HG03342 (cell line): ENCODE data around the gene PRKG1.

Experiments used
- ATAC-seq: cut with Tn5 transposase; IDR thresholded peaks from one replicate; pipeline ENCODE4 v1.9.1; 2021; ENCODE audit warnings: mild to moderate bottlenecking, moderate library complexity; ENCODE audit not compliant: unreplicated experiment

PRKG1 gene

DNA sequence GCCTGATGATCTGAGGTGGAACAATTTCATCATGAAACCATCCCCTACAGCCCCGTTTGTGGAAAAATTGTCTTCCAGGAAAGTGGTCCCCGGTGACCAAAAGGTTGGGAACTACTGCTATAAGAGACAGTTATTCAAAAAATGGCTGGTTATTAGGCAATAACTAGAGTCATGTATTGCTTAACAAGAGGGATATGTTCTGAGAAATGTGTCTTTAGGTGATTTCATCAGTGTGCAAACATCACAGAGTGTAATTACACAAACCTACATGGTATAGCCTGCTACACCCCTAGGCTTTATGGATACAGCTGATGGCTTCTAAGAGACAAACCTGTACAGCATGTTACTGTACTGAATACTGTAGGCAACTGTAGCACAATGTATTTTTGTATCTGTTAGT is 696.4 kb downstream of the PRKG1 start:
- no peak for ATAC-seq

DNA sequence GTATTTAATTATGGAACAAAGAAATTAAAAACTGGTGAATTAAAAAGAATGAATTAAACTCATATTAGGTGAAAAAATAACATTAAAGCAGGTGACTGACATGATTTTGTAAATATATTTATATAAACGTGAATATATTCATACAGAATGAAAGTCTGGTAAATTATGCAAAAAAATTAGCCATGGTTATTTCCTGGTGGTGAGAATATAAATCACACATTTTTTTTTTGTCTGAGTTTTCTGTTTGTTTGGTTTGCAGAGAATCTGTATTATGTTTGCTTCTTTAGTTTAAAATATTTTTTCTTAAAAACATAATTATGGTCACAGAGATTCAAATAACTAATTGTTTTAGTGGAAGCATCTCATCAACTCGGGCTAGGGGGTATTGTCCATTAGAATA is 698.1 kb downstream of the PRKG1 start:
- no peak for ATAC-seq

DNA sequence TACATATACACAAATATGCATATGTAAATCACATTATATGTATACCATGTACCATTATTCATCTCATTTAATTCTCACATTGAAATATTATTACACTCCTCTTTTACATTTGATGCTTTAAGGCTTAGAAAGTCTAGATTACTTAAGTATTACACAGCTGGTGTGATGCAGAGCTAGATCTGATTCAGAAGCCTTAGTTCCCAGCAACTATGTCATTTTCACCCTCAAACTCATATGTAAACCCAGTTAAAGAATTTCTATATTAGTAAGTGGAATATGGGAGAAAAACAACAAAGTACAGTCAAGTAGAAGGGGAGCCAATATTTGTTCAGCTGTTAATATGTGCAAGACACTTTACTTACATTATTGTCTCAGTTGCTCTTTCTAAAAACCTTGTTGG is 699.4 kb downstream of the PRKG1 start:
- no peak for ATAC-seq

DNA sequence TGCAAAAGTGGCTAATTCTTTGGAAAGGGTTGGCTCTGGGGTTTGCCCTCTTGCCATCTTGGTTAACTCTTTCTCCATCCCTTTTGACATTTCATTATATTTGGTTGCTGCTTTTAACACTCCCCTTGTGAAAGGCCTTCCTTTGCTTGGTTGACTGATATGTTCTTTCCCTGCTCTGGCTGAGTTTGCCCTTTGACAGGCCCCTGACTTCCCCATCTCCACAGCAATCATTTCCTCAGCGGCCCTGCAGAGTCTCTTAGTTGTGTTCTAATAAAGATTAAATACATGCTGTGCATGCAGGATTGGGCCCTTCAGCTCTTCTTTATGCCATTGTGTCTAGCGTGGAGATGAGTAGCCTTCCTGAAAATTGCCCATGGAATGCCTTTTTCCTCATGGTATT is 709.7 kb downstream of the PRKG1 start:
- ATAC-seq, result no peak

DNA sequence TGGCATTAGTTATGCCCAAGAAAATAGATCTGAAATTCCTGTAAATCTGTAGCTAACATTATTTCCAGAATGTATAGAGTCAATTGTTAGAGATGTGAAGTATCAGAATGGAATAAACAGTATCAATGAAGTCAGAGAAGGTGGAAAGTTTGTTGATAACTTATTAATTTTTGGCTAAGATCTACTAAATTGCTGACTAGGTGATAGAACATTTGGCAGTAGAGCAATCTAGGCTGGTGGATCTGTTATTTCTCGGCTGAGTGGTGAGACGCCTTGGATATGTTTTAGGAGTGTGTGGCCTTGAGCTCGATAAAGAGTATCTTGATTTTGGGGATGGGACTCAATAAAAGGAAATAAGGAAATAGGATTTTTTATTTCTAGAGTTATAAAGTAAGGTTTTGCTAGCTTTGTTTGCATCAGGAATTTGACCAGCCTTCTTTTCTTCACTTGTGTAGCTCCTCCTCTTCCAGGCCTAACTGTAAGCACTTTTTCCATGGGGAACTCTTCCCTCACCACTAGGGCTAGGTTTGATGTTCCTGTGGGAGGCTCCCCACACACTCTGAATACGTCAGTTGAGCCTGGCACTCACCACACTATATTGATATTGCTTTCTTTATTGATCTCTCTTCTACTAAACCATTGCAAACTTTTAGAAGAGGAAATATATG is 711.9 kb downstream of the PRKG1 start:
- ATAC-seq, result no peak

DNA sequence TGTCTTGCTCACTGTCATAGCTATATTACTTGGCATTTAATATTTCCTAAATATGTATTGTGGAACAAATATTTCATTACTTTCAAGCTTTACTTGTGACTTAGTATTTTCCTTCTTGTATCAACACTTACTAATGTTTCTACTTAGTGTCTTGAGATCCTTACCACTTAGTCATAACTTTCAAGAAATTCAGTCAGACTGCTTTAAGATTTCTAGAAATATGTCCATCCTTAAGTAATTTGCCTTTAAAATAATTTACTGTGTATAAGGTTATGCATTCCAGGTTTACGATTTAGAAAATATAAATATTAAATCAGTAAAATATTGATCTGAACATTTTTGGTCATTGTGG is 712.4 kb downstream of the PRKG1 start:
- no peak for ATAC-seq

DNA sequence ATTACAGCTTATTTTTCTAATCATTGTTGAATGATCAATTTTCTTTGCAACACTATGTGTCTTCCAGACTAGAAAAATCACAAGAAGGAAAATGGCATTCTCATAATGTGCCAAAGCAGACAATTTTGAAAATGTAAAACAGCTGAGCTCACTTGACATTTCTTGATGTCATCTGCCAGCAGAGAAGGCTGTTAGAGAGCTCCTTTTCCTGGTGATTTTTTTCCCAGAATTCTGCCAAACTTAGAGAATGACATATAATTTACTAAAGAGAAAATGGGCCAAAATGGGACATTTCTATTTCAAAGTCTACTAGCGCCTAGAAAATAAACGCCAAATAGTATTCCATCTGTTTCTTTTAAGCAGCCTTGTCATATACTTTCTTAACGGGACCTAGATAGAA is 714.0 kb downstream of the PRKG1 start:
- no peak for ATAC-seq

DNA sequence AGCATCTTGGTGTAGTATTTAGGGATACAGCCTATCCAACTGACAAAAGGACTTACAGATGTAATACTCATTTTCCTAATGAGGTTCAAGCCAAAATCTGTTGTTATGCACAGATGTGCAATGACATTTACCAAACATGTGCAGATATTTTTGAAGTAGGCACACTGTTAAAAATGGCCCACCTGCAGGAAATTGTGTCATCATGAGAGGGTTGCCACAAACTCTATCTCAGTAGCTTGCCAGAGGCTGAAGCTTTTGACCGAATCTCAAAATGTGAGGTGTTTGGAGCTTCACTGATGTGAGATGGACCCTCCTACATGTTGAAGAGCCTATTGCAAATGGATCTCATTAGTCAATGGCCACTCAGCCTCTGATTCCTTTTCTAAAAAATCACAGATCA is 714.8 kb downstream of the PRKG1 start:
- ATAC-seq, result no peak

DNA sequence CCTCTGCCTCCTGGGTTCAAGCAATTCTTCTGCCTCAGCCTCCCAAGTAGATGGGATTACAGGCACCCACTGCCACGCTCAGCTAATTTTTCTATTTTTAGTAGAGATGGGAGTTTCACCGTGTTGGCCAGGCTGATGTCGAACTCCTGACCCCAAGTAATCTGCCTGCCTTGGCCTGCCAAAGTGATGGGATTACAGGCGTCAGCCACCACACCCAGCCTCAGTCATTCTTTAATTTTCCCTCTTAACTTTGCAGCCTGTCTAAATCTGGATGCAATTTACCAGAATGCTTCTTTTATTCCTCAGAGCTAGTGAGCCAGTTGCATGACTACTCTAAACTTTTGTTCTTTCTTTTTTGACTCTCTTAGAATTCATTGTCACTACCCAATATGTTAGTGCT is 715.6 kb downstream of the PRKG1 start:
- no peak for ATAC-seq

DNA sequence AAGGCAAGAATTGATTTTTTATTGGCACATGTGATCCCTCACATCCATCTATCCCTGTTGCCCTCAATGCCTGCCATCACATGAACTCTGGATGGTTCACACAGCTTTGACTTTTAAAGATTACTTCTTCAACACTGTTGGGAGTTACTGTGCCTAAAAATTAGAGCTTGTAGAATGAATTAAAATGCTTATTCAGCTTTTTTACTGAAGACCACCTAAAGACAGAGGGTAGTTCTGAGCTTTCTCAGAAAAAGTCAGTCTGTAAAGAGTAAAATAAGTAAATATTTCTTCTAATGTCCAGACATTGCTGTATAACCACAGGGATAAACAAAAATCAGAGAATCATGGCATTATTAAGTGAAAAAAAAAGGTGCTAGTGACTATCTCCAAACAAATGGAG is 718.4 kb downstream of the PRKG1 start:
- ATAC-seq, result no peak

DNA sequence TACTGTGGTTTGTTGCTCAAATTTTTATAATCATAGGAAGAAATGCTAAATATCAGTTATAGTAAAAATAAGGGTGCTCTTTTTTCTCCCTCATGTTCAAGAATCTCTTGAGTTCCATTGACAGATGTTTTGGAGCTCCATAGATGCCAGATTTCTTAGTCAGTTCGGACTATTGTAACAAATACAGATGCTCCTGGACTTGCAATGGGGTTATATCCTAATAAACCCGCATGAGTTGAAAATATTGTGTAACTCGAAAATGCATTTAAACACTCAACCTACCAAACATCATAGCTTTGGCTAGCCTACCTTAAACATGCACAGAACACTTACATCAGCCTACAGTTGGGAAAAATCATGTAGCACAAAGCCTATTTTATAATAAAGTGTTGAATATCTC is 725.8 kb downstream of the PRKG1 start:
- no peak for ATAC-seq

DNA sequence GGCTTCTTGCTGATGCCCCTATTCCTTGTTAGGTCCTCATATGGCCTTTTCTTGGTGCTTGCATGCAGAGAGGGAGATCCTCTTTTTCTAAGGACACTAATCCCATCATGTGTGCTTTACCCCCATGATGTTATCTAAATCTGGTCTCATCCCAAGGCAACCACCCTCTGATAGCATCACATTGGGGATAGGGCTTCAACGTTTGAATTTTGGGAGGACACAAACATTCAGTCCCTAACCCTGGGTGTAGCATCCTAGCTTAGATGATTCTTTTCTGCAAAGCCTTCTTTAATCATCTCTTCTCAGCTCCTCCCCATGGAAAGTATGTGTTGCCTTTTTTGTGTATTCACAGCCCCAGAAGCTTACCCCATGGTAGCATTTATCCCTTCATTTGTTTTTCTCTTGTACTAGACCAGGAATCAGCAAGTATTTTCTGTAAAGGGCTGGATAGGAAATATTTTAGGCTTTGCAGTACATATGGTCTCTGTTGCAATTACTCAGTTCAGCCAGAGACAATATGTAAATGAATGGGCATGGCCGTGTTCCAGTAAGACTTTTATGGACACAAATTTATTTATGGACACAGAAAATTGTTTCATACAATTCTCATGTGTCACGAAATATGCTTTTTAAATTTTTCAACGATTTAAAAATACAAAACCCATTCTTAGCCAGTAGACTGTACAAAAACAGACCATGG is 726.6 kb downstream of the PRKG1 start:
- no peak for ATAC-seq

DNA sequence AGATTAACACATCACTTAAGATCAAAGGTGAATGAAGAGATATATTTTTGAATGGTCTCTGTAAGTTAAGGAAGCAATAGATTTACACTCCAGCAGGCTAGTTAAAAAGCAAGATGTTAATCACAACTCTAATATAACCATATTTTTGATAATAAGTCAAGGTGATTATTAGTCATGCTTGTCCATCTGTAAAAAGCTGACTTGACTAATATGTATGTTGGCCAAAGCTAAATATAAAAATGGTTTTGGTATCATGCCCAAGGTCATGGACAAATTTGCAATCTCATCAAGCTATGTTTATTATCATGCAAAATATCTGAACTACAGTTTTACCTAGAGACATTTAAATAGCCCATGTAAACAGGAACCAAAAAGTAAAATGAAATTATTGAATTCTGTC is 727.7 kb downstream of the PRKG1 start:
- no peak for ATAC-seq

DNA sequence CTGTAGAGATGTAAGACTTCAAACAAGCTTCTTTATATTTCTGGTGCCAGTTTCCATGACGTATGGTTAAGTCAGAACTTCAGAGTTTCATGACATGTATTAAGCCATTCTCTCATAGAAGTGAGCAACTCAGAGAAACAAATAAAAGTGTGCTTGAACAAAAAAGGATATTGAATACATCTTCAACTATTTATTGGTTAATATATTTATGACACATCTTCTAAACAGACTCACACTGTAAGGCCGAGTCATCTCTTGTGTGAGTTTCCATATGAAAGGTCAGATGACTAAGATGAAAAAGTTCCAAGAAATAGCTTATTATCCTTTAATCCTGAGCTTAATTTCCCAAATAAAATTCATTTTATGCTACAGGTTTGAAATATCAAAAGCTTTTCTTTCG is 730.6 kb downstream of the PRKG1 start:
- ATAC-seq, result no peak

DNA sequence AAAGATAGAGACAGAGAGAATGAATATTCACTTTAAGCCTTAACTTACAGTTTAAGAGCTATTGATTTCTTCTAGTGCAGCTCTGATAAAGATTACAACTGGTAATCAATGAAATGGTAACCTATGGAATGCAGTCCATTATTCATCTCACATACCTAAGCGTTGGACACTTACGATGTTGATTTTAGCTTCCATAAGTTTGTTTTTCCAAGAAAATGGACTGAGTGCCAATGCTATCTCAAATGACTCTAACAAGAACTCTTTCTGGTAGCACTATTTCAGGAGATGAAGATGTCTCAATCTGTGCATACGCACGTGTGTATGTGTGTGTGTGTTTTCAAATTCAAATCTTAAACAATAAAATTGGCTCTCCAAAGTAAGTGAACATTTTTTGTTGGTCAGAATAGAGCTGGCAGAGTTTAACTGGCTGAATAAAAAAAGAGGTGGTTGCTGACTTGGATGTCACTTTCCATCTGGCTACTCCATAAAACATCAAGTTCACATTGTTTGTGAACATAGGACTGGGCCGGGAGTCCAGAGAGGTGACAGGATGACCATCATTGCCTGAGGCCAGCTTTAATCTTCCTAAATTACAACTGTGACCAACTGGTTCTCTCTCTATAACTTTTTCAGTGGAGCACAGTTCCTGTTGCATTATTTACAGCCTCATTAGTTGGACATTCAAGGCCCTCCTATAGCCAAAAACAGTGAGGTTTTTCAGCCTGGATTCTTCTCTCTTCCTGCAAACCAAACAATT is 732.0 kb downstream of the PRKG1 start:
- ATAC-seq, result no peak

DNA sequence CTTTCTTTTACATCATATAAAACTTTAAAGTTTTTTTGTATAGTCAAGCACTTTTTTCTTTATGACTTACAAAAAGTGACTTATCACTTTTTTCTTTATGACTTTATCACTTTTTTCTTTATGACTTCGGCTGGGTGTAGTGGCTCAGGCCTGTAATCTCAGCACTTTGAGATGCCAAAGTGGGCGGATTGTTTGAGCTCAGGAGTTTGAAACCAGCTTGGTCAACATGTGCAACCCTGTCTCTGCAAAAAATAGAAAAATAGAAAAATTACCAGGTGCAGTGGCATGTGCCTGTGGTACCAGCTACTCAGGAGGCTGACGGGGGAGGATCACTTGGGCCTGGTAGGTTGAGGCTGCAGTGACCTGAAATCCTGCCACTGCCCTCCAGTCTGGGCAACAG is 733.9 kb downstream of the PRKG1 start:
- no peak for ATAC-seq

DNA sequence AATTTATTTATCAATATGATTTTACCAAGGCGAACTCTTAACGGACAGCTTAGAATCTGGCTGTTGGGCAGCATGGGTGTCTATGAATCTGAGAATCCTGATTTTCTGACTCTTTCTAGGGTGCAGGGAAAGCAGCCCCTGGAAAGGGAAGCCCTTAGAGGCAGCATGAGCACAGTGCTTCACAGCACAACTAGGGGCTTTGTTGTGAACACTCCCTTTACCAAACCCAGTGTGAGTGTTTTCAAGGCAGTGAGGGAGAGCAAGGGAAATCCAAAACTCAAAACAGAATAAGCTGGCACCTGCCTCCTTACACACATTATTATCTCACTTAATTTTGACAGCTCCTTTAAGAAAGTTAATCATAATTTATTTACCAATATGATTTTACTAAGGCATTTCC is 741.4 kb downstream of the PRKG1 start:
- ATAC-seq, result no peak

DNA sequence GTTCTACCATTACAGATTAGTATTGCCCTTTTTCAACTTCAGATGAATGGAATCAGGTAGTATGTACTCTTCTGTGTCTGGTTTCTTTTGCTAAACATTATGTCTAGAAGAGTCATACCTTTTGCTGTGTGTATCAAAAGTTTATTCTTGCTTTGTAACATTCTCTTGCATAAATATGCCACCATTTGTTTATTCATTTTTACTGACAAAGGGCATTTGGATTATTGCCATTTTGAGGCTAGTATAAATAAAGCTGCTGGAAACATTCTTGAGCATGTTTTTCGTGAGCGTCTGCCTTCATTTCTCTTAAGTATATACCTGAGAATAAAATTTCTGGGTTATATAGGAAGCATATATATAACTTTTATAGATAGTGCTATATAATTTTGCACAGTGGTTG is 746.8 kb downstream of the PRKG1 start:
- ATAC-seq, result no peak

DNA sequence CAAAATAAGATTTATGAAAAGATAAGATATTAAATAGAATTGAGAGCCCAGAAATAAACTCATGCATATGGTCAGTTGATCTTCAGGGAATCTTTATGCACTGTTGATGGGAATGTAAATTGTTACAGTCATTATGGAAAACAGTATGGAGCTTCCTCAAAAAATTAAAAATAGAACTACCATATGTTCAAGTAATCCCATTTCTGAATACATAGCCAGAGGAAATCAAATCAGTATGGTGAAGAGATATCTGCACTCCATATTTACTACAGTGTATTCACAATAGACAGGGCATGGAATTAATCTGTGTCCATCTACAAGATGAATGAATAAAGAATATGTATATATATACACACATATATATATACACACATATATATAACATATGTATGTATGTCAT is 747.5 kb downstream of the PRKG1 start:
- no peak for ATAC-seq

DNA sequence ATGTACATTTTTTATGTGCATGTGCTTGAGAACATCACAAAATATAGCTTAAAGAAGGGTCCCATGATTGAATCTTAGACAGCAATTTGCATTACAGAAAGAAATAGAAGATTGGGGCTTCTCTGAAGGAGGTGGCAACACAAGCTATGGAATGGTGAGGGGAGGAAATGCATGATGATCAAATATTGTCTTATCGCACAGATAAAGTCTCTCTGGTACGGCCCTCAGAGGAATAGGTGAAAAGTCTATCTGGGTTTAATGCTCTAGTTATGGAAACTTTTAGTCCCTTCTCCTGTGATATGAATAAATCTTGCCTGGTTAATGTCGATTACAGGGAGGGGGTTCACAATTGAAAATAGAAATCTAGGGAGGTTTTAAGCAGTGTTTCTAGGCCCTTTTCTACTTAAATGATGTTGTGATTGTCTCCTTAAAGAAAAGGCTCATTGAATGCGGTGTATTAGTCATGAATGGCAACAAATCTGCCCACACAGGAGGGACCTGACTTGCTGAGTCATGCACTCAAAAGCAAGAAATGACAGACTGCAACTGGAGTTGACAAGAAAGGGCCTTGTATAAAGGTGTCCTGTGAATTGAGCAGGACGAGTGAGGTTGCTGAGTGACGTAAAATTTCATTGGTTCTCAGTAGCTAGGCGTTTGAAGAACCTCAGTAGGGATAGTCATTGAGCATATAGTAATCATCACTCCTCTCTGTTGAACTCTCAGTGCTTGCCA is 758.5 kb downstream of the PRKG1 start:
- peak; percentile 84 for ATAC-seq

DNA sequence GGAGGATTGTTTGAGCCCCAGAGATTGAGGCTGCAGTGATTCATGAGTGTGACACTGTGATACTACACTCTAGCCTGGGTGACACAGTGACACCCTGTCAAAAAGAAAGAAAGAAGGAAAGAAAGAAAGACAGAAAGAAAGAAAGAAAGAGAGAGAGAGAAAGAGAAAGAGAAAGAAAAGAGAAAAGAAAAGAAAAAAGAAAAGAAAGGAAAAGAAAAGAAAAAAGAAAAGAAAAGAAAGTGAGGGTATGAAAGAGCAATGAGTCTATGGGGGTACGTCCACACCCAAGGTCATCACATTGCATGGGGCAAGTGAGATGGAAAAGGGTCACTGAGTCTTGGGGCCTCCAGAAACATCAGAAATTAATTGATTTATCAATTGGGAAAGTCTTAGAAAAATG is 760.3 kb downstream of the PRKG1 start:
- no peak for ATAC-seq

DNA sequence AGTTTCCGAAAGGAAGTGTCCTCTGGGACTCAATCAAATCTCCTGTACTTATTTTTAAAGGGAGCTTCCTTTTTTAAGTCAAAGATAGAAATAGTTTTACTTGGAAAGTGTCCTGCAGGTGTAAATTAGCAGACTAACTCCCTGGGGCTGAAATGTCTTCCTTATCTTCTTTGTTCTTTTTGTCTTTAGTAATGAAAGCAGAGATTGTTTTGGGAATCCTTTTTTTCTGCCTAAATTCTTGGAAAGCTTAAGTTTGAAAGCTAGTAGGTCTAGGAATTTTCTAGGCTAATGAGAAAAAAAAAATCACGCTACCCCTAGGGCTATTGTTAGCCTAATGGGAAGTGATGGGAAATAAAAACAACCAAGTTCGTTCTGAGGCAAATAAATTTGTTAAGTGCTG is 764.2 kb downstream of the PRKG1 start:
- no peak for ATAC-seq
